Tibial nerve (tissue), 4 donors: ENCODE results near the gene EXOC8. TPM values are rescaled to one million over a fixed set of nuclear protein-coding genes. Genes with fewer than 3 reads are reported as not detected.

Experiments
- DNase-seq, 2 donors: peaks; one replicate each; pipeline ENCODE4 v3.0.0-alpha.2; 2019; ENCODE audit warnings: low spot score in 2 of 2
- H3K27ac ChIP-seq, 4 donors: fragments of 200-600 bp; sonication (generic) in 3 of 4; one replicate each; pipeline ENCODE4 v1.5.1; 2017 to 2019; ENCODE audit warnings: mild to moderate bottlenecking in 1 of 4
- H3K27me3 ChIP-seq, 2 donors: fragments of 200-600 bp; sonication (generic) in 1 of 2; one replicate each; pipeline versions ENCODE4 v1.5.1 to v1.6.0; 2017 to 2019
- H3K36me3 ChIP-seq, 3 donors: fragments of 200-600 bp; sonication (generic); one replicate each; pipeline ENCODE4 v1.5.1; 2018 to 2019
- H3K4me1 ChIP-seq, 4 donors: fragments of 200-600 bp; sonication (generic) in 3 of 4; one replicate each; pipeline ENCODE4 v1.5.1; 2017 to 2019
- H3K4me3 ChIP-seq, 4 donors: fragments of 200-600 bp; sonication (generic) in 3 of 4; one replicate each; pipeline ENCODE4 v1.5.1; 2017 to 2019; ENCODE audit warnings: mild to moderate bottlenecking in 1 of 4, moderate library complexity in 1 of 4
- H3K9me3 ChIP-seq, 4 donors: fragments of 200-600 bp; sonication (generic) in 3 of 4; one replicate each; pipeline ENCODE4 v1.5.1; 2017 to 2019
- CTCF ChIP-seq, 5 experiments: fragments of 200-600 bp in 3 of 5; fragments of 450-650 bp in 2 of 5; sonication (generic) in 3 of 5; IDR thresholded peaks; one replicate each; pipeline ENCODE4 v1.5.1; 2016 to 2019; ENCODE audit warnings: antibody characterized with exemption in 5 of 5, mild to moderate bottlenecking in 3 of 5, moderate library complexity in 2 of 5
- EP300 ChIP-seq, 2 donors: sonication (generic); formaldehyde crosslinking; IDR thresholded peaks; one replicate each; pipeline ENCODE4 v1.6.1; 2017; ENCODE audit warnings: antibody characterized with exemption in 2 of 2, mild to moderate bottlenecking in 1 of 2
- POLR2A ChIP-seq, 2 donors: fragments of 450-650 bp; IDR thresholded peaks; one replicate each; pipeline ENCODE4 v1.6.1; 2017; ENCODE audit warnings: antibody characterized with exemption in 2 of 2, mild to moderate bottlenecking in 2 of 2, moderate library complexity in 2 of 2
- WGBS, 2 donors: methylation state at CpG; one replicate each; pipeline ENCODE4 v1.1.5; 2018; 5-methylcytosine and 5-hydroxymethylcytosine counted together
- total RNA-seq, 4 donors: library from RNA; depleted of rRNA; stranded (reverse); fragments of >200 nt; gene quantifications; one replicate each; pipeline ENCODE4 v1.1.0, GENCODE V29; 2016

Gene EXOC8
- total RNA-seq, 4 donors from 2014 or later = 12.6 to 15.7 (median 14.5) TPM

DNA sequence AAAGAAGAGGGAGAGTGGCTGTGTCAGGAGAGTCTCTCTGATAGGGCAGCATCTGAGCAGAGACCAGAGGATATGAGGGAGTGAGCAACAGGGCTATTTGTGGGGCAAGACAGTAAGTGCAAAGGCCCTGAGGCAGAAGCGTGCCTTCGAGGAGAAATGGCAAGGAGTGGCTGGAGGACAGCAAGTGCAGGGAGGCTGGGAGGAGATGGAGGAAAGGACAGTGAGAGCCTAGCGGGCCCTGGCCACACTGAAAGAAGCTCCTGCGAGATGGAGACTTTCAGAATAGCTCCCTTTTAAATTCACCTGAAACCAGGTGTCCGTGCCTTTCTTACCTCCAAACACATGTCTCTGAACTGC is 25.2 kb downstream of the EXOC8 start:
- H3K27me3 ChIP-seq = no peaks in the 10 kb centered on the region
- no peak overlapping the region for H3K27ac ChIP-seq
- TF ChIP-seq POLR2A (IDR thresholded peaks at IDR 0.05) (no peak), CTCF (IDR thresholded peaks at IDR 0.05) (no peak), EP300 (IDR thresholded peaks at IDR 0.05) (no peak)
- no peaks in the 10 kb centered on the region for H3K9me3 ChIP-seq
- no peak for DNase-seq
- 92 to 94% methylated on average over 5 of the region's 5 CpGs for WGBS, 2 donors
- no peak overlapping the region for H3K4me3 ChIP-seq
- no peaks in the 10 kb centered on the region for H3K36me3 ChIP-seq
- no peaks in the 10 kb centered on the region for H3K4me1 ChIP-seq

GRCh38 chr1:231311720-231312431 is 25.8 kb downstream of the EXOC8 start:
- Histone ChIP-seq H3K27me3 (no peaks in the 10 kb centered on the region), H3K4me3 (no peak overlapping the region), H3K36me3 (no peaks in the 10 kb centered on the region), H3K9me3 (no peaks in the 10 kb centered on the region), H3K27ac (no peak overlapping the region), H3K4me1 (no peaks in the 10 kb centered on the region)
- DNase-seq = no peak
- WGBS, 2 donors = 75 to 76% methylated on average over 8 of the region's 8 CpGs
- TF ChIP-seq EP300 (IDR thresholded peaks at IDR 0.05) (no peak), POLR2A (IDR thresholded peaks at IDR 0.05) (no peak), CTCF (IDR thresholded peaks at IDR 0.05) (no peak)

GRCh38 chr1:231310391-231310934 is 27.2 kb downstream of the EXOC8 start:
- no peak for TF ChIP-seq POLR2A (IDR thresholded peaks at IDR 0.05)
- TF ChIP-seq CTCF (IDR thresholded peaks at IDR 0.05) = no peak
- TF ChIP-seq EP300 (IDR thresholded peaks at IDR 0.05) = no peak
- H3K27me3 ChIP-seq = no peaks in the 10 kb centered on the region
- DNase-seq = no peak
- no peaks in the 10 kb centered on the region for H3K4me1 ChIP-seq
- no peak overlapping the region for H3K4me3 ChIP-seq
- WGBS, 2 donors = 92 to 97% methylated on average over 10 of the region's 10 CpGs
- H3K9me3 ChIP-seq = no peaks in the 10 kb centered on the region
- H3K36me3 ChIP-seq = no peaks in the 10 kb centered on the region
- H3K27ac ChIP-seq = no peak overlapping the region

GRCh38 chr1:231301990-231302389 is 35.7 kb downstream of the EXOC8 start:
- Histone ChIP-seq H3K9me3 (no peaks in the 10 kb centered on the region), H3K36me3 (no peaks in the 10 kb centered on the region), H3K4me1 (no peaks in the 10 kb centered on the region), H3K27ac (no peak overlapping the region), H3K27me3 (no peaks in the 10 kb centered on the region), H3K4me3 (no peak overlapping the region)
- TF ChIP-seq EP300 (IDR thresholded peaks at IDR 0.05) = no peak
- TF ChIP-seq POLR2A (IDR thresholded peaks at IDR 0.05) = no peak
- TF ChIP-seq CTCF (IDR thresholded peaks at IDR 0.05) = no peak
- no peak for DNase-seq
- 84 to 95% methylated on average over 3 of the region's 3 CpGs for WGBS, 2 donors

GRCh38 chr1:231295938-231296337 is 41.7 kb downstream of the EXOC8 start:
- H3K27ac ChIP-seq = no peak overlapping the region
- no peak overlapping the region for H3K4me3 ChIP-seq
- WGBS, 2 donors = 90 to 97% methylated on average over 4 of the region's 4 CpGs
- no peak for DNase-seq
- no peaks in the 10 kb centered on the region for H3K9me3 ChIP-seq
- H3K4me1 ChIP-seq = no peaks in the 10 kb centered on the region
- H3K36me3 ChIP-seq = peaks cover 0 to 10% (median 0%) of the 10 kb centered on the region in 3 donors
- TF ChIP-seq POLR2A (IDR thresholded peaks at IDR 0.05) (no peak), EP300 (IDR thresholded peaks at IDR 0.05) (no peak), CTCF (IDR thresholded peaks at IDR 0.05) (no peak)
- H3K27me3 ChIP-seq = no peaks in the 10 kb centered on the region
